Stimulated activated CD8-positive, alpha-beta memory T cell treated with anti-CD3 and anti-CD28 coated beads, Interleukin-15, amount 100 ng/mL, for 1 hour (primary cell): Measurements from ENCODE around the gene DDX49.
"Not testable (repeated sequence)": the region's sequence is repeated elsewhere in the genome, so short reads cannot be mapped to it uniquely, and the experiment has no call there.

Experiments used
- DNase-seq: peaks from one replicate; pipeline ENCODE4 v3.0.0-alpha.2; 2020; ENCODE audit warnings: low read depth

The DDX49 gene

DNA sequence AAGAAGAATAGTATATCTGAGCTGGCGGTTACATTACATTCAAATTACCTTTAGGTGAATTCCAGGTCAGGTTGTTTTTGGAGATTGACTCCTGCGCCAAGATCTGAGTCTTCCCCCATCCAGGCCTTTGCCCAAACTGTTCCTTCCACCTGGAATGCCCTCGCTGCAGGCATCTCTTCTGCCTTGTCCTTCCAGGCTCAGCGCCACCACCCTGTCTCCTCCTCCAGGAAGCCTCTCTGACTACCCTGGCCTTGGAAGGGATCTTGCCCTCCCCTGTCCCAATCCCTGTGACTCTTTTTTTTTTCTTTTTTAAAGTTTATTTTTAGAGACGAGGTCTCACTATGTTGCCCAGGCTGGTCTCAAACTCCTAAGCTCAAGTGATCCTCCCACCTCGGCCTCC, 23.2 kb downstream of the DDX49 start:
- DNase-seq, result no peak

DNA sequence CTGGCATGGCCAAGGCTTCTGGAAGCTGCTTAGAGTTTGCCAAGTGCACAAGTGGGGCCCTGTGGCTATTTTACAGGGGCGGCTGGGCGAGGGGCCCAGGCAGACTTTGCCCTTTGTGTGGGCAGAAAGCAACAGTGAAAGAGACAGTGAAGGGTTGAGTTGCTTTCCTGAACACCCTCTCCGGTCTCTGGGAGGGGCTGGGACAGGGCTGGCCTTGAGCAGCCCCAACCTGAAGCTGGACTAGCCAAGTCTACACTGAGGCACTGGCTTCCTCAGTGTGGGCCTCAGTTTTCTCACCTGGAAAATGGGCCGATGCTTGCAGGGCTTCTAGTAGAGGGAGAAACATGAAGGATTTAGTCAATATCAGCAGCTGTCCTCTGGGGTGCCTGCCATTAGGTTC, 23.9 kb downstream of the DDX49 start:
- DNase-seq, result no peak

- no peak for DNase-seq
These were observed 25.8 kb downstream of the DDX49 start for GRCh38 chr19:18945297-18945696.

DNA sequence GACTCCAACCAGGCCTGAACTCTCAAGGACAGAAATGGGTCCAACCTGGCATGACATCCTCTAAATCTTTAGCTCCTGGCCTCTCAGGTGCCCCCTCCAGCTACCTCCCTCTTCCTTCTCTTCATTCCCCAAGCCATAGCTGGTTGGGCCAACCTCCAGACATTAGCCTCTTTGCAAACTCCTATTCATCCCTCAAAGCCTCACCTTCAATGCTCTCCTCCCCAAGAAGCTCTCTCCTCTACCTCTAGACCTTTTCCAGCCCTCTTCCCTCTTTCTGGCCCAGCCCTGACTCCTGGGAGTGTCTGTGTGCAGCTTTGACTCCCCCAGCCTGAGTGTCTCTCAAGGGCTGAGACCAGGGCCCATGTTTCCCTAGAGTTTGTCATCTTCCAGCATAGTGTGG, 26.8 kb downstream of the DDX49 start:
- no peak for DNase-seq

DNA sequence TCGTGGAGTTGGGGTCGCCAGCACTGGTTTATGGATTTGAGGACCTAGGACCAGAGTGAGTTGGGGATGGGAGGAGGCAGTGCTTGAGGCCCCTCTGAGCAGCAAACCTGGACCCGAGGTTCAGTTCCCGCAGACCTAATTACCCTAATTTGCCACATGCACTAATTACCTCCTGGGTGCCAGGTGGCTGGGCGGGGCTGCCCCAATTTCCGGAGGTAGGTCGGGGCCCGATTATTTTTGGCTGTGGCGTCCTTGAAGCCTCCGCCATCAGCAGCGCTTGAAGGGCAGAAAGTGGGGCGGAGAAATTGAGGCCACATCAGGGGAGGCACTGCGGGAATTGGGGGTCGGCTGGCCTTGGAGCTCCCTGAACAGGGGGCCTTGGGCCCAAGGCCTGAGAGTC, 27.4 kb downstream of the DDX49 start:
- DNase-seq, result no peak

DNA sequence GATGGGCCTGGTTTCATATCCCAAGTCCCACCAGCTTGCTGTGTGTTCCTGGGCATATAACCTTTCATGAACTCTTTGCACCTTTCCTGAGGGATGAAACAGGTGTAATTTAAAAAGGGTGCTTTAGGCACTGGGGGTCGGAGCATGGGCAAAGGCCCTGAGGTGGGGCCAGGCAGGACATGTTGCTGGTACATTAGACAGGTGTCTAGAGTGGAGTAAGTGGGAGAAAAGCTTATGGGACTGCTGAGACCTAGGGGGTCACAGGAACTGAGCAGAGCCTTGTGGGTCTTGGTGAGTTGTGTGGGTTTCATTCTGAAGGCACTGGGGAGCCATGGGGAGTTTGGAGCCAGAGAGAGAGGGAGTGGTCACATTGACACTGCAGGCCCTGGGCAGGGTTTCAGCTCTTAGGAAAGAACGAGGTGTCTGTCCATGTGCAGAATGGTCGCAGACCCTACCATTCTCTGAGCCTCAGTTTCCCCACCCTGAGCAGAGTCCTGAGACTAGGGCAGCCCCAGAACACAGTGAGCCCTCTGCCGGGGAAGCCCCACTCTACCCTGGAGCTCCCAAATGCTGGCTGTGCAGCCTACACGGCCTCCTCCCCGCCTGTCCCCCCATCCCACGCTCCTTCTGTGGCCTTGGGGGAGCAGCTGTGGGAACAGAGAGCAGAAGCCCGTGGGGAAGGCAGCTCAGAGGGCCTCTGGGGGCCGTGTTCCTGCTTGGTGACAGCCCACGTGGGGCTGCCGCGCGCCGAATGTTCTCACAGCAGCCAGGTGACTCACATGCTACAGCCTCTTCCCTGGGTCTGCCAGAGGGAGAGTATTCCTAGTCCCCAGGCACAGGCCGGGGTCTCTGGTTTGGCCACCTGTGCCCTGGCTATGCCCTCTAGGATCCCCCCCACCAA, 28.8 kb downstream of the DDX49 start:
- DNase-seq, result no peak

- no peak for DNase-seq
These were observed 29.5 kb downstream of the DDX49 start for GRCh38 chr19:18948976-18949356.

DNA sequence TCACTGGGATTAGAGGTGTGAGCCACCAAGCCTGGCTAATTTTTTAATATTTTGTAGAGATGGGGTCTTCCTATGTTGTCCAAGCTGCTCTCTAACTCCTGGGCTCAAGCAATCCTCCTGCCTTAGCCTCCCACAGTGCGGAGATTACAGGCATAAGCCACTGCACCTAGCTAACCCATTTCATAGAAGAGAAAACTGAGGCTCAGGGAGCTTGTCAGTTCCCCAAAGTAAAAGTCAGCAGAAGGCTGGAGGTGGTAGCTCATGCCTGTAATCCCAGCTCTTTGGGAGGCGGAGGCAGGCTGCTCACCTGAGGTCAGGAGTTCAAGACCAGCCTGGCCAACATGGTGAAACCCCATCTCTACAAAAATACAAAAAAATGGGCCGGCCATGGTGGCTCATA, 30.3 kb downstream of the DDX49 start:
- no peak for DNase-seq

DNA sequence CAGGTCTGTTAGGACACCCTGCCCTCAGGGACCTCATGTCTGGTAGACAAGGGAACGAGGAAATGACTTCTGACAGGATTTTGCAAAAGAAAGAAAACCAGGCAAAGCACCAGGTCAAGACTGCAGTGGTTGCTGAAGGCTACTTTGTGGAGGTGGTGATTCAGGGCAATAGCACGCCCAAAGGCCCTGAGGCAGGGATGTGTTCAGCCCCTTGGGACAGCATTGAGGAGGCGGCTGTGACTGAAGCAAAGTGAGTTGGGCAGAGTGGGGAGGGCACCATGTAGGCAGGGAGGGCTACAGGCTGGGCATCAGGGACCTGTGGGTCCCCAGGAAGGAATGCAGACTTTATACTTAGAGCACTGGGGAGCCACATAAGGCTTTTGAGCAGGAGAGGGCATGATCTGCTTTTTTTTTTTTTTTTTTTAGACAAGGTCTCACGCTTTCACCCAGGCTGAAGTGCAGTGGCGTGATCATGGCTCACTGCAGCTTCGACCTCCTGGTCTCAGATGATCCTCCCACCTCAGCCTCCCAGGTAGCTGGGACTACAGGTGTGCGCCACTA, 32.3 kb downstream of the DDX49 start:
- no peak for DNase-seq

GRCh38 chr19:18952364-18953003, 33.0 kb downstream of the DDX49 start:
- not testable (repeated sequence) for DNase-seq

GRCh38 chr19:18954094-18954493, 34.6 kb downstream of the DDX49 start:
- DNase-seq, result no peak

- DNase-seq, result no peak
These were observed 35.5 kb downstream of the DDX49 start for GRCh38 chr19:18955042-18955441.

DNA sequence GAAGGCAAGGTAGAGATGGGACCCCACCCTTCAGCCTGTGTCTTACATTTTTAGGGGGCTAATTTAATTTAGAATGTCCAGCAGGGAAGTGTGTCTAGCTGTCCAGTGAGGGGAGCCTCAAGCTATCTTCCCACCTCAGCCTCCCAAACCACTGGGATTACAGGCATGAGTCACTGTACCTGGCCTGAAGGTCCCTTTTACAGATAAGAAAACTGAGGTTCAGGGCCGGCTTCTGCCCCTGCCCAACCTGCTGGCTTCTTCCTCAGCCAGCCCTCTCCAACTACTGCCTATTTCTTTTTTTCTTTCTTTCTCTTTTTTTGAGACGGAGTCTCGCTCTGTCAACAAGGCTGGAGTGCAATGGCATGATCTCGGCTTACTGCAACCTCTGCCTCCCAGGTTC, 40.9 kb downstream of the DDX49 start:
- DNase-seq, result no peak

DNA sequence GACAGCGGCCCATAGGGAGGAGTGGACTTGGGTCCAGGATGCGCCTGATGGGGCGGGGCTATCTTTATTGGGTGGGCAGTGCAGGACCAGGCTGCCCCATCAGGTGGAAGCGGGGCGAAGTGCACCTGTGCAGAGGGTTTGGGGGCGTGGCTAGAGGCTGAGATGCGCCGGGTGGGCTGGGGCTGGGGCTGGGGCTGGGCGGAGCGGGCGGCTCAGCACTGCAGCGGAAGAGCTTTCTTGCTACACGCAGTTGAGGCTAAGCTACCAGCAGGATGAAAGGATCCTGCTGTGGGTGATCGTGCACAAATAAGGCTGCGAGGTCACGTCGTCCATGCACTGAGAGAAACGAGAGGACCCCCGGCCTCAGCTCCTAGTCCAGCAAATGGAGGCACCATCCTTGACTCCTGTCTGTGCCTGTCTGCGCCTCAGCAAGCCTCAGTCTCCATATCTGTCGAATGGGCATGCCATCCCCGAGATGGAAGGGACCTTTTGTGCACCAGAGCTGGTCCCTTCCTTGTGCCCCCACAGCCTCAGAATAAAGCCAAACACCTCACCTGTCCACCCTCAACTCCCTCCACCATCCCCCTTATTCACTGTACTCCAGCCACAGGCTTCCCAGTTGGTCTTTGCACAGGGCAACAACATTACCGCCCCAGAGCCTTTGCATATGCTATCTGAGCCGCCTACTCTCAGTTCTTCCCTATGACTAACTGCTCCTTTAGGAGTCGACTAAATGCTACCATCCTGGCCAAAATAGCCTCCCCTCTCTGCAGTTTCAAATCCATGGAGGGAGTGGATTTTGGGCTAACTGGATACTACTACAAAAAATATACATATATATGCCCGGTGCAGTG, 42.5 kb downstream of the DDX49 start:
- DNase-seq, result no peak

DNA sequence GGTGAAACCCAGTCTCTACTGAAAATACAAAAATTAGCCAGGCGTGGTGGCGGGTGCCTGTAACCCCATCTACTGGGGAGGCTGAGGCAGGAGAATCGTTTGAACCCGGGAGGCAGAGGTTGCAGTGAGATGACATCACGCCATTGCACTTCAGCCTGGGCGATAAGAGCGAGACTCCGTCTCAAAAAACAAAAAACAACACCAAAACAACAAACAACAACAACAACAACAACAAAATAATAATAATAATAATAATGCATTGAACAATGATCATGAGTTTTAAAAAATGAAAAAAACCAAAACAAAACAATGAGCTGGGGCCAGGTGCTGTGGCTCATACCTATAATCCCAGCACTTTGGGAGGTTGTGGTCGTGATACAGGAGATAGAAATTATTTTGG, 44.6 kb downstream of the DDX49 start:
- no peak for DNase-seq

GRCh38 chr19:18966307-18966706, 46.8 kb downstream of the DDX49 start:
- no peak for DNase-seq

DNA sequence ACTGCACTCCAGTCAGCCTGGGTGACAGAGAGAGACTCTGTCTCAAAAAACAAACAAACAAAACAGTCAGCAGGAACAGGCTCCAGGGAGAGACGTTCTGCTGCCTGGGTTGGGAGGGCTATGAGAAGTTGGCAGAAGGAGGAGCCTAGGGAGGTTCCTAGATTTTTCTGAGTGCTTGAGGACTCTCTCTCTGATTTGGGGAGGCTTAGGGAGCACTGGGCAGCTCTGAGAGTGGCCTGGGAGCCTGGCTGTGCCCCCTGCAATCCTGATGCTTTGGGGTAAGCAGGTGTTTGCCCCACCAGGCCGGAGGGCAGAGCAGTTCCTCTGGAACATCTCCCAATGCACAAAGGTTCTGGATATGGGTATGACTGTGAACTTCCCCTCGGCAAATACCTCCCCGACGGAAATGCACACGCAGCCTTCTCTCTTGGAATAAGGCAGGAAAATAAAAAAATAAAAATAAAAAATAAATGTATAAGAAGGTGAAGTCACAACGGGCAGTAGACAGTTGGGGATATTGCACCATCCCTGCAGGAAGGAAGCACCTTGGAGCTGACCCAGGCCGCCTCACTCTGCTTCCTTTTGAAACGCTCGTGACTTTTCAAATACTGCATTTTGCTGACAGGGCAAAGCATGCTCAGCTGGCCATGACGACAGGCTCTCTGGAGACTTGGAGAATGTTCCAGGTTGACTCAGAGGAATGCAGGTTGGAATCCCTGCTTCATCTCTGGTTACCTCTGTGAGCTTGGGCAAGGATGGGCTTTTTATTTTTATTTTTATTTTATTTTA, 48.0 kb downstream of the DDX49 start:
- no peak for DNase-seq

DNA sequence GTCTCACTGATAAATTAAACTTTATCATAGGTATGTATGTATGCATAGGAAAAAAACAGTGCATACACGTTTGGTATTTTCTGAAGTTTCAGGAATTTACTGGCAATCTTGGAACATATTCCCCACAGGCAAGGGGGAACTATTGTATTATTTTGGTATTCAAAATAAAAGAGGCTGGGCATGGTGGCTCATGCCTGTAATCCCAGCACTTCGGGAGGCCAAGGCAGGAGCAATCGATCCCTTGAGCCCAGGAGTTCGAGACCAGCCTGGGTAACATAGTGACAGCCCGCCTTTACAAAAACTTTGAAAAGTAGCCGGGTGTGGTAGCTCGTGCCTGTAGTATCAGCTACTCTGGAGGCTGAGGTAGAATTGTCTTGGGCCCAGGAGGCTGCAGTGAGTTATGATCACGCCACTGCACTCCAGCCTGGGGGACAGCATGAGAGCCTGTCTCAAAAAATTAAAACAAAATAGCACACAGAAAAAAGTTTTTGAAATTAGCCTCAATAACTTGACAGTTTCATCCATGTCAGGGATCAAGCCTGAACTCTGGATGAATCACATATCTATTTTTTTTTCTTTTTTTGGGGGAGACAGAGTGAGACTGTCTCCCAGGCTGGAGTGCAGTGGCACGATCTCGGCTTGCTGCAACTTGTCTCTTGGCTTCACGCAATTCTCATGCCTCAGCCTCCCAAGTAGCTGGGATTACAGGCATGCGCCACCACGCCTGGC, 50.6 kb downstream of the DDX49 start:
- DNase-seq, result no peak

DNA sequence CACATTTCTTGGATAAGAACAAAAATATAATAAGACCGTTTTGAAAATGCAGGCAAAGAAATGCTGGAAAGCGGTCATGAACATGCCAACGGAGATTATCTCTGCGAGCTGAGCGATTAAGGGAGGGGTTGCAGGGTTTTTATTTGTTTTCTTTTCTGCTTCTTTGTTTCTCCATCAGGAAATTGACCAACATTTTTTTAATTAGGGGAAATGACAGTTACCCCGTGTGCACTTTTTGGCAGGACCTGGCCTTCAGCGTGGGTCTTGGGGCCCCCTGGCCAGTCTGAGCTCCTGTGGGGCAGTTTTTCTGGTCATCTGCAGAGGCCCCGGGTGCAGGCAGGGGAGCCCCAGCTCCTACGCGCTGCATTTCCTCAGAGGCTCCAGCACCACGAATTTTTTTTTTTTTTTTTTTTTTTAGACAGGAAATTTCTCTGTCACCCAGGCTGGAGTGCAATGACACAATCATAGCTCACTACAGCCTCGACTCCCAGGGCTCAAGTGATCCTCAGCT, 52.8 kb downstream of the DDX49 start:
- DNase-seq, result no peak

- no peak for DNase-seq
These were observed 53.3 kb downstream of the DDX49 start for GRCh38 chr19:18972851-18973250.

DNA sequence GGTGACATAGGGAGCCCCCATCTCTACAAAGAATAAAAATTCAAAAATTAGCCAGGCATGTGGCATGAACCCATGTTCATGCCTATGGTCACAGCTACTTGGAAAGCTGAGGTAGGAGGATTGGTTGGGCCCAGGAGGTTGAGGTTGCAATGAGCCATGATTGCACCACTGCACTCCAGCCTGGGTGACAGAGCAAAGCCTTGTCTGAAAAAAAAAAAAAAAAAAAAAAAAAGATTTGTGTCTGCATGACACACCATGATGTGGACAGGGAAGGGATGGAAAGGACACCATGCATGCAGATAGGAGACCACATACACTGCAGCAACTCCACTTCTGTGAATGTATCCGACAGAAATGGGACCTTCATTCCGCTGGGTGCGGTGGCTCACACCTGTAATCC, 55.5 kb downstream of the DDX49 start:
- DNase-seq, result no peak
